Measurements from ENCODE around the gene KIF1A.
"Not testable (repeated sequence)": the region's sequence is repeated elsewhere in the genome, so short reads cannot be mapped to it uniquely, and the experiment has no call there.

- TF ChIP-seq CTCF (IDR thresholded peaks at IDR 0.05; ENCODE audit: low read length); EZH2 (optimal IDR thresholded peaks at IDR 0.05; ENCODE audit: low read depth, low read length); EZH2phosphoT487 (IDR thresholded peaks at IDR 0.05; ENCODE audit: low read length): not testable (repeated sequence)
Measured at GRCh38 chr2:240674461-240675184, 145.4 kb downstream of the KIF1A start.

All from MM.1S (cell line).